Measurements from ENCODE around the gene BMPER. TPM values are rescaled to one million over a fixed set of nuclear protein-coding genes. Genes with fewer than 3 reads are reported as not detected.

The BMPER gene
- total RNA-seq, 6 experiments from 2014 or later: 9.4 to 13.5 (median 11.1) TPM

DNA sequence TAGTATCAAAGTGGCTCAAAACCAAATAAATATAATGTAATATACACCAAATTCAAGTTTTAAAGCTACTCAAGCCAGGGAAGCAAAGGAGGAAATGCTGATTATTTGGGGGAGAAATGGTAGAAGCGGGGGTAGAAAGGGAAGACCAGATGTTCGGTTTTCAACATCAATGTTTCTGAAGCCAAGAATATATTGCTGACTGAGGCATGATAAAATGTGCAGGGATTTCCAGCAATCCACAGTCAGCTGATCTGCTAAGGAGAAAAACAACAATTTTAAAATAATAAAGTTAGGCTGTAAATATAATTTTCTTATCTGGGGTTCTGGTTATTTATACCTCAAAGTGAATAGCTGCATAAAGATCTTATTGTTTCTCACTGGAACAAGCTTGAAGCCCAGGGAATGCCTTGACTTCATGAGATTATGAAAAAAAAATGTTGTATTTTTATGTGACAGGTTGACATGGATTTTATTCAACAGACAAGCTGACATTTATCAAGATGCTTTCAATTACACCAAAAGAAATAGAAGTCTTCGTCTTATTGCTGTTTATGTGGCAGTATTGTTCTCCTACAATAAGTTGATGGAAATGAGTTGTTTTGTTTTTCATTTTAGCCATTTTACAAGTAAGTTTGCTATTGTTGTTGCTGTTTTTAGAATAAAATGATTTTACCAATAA lies 28.6 kb upstream of the BMPER start:
- Mint-ChIP-seq H3K27ac (no peak overlapping the region), H3K4me3 (no peak overlapping the region), H3K36me3 (ENCODE audit: low read depth) (no peaks in the 10 kb centered on the region), H3K27me3 (ENCODE audit: insufficient read depth) (no peaks in the 10 kb centered on the region), H3K4me1 (ENCODE audit: low read depth) (peaks cover 59% of the 10 kb centered on the region), H3K9me3 (no peaks in the 10 kb centered on the region)
- TF ChIP-seq CTCF (IDR thresholded peaks at IDR 0.05): no peak
- no peak for DNase-seq

GRCh38 chr7:33880787-33881186 lies 24.6 kb upstream of the BMPER start:
- H3K36me3 Mint-ChIP-seq (ENCODE audit: low read depth): no peaks in the 10 kb centered on the region
- TF ChIP-seq CTCF (IDR thresholded peaks at IDR 0.05): no peak
- DNase-seq: peak; percentile 42
- no peak overlapping the region for H3K4me3 Mint-ChIP-seq
- peaks cover 5% of the 10 kb centered on the region; the same call in 1 of the 2 replicates for H3K27me3 Mint-ChIP-seq (ENCODE audit: insufficient read depth)
- no peak overlapping the region for H3K27ac Mint-ChIP-seq
- no peaks in the 10 kb centered on the region for H3K9me3 Mint-ChIP-seq
- H3K4me1 Mint-ChIP-seq (ENCODE audit: low read depth): peaks cover 38% of the 10 kb centered on the region

- H3K27me3 Mint-ChIP-seq (ENCODE audit: insufficient read depth): peaks cover 5% of the 10 kb centered on the region; the same call in 1 of the 2 replicates
- H3K27ac Mint-ChIP-seq: no peak overlapping the region
- no peaks in the 10 kb centered on the region for H3K9me3 Mint-ChIP-seq
- H3K4me3 Mint-ChIP-seq: no peak overlapping the region
- TF ChIP-seq CTCF (IDR thresholded peaks at IDR 0.05): no peak
- peaks cover 39% of the 10 kb centered on the region for H3K4me1 Mint-ChIP-seq (ENCODE audit: low read depth)
- H3K36me3 Mint-ChIP-seq (ENCODE audit: low read depth): no peaks in the 10 kb centered on the region
- DNase-seq: no peak
Observed at GRCh38 chr7:33881316-33881715, 24.0 kb upstream of the BMPER start.

DNA sequence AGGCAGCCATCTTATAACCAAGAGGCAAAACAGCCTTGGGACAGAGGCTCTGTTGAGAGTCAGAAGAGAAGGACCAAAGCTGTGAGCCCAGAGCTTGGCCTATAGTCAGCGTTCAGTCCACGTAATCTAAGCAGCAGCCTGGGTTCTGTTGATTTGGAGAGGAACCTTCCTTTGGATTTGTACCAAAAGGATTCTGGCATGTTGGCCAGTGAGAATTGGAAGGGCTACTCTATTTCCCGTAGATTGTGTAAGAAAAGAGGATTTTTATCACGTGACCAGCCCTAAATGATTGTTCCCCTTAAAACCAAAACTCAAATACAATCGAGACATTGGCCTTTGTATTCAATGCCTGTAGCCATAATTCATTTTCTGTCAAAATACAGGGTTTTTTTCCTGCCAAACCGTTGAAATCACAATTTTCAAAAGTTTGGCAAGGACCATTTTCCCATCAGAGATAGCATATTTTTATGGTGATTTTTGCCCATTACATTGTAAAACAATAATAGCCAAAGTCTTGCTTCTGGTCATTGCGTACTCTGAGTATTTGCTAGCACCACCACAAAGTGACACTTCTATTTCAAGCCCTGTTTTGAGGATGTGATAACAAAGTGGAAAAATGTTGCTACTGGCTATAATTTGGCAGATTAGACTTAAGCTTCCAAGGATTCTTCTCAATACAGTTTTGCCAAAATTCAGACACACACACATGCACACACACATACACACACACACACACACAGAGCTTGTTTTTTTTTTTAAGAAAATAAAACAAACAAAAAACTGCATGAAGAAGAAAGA lies 23.1 kb upstream of the BMPER start:
- H3K4me3 Mint-ChIP-seq: no peak overlapping the region
- no peaks in the 10 kb centered on the region for H3K36me3 Mint-ChIP-seq (ENCODE audit: low read depth)
- H3K27me3 Mint-ChIP-seq (ENCODE audit: insufficient read depth): peaks cover 5% of the 10 kb centered on the region; the same call in 1 of the 2 replicates
- H3K9me3 Mint-ChIP-seq: no peaks in the 10 kb centered on the region
- no peak overlapping the region for H3K27ac Mint-ChIP-seq
- TF ChIP-seq CTCF (IDR thresholded peaks at IDR 0.05): no peak
- H3K4me1 Mint-ChIP-seq (ENCODE audit: low read depth): peaks cover 33% of the 10 kb centered on the region
- DNase-seq: no peak

DNA sequence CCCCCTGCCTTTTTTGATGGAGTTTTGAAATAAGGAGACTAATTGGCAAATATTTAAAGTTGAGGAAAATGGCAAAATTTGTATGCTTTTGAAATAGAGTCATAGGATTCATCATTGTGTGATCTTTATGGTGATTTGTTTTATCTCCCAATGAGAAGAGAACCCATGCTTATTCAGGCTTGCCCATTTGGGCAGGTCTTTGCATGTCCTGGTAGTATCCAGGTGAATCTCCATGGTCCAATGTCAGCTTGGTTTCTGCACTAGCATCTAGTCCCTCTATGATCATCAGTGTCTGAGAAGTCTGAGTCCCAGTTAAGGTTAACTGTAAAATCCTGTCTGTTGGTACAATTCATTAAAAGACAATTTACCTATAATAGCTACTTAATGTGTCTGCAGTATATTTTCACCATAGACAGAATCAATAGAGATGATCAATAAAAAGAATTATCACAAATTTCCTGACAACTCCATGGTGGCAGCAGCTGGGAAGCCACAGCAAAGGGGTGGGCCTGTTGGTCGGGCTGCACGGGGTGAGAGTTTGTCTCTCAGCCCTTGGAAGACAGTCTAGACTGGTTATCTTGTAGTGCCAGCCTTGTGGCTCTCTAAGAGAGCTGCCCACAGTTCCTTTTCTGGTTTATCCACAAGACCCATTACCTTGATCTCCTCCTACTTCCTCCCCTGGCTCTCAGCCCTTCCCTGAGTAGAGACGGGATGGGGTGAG lies 22.2 kb upstream of the BMPER start:
- peaks cover 6% of the 10 kb centered on the region for H3K27me3 Mint-ChIP-seq (ENCODE audit: insufficient read depth)
- DNase-seq: no peak
- no peak for TF ChIP-seq CTCF (IDR thresholded peaks at IDR 0.05)
- no peaks in the 10 kb centered on the region for H3K36me3 Mint-ChIP-seq (ENCODE audit: low read depth)
- H3K4me1 Mint-ChIP-seq (ENCODE audit: low read depth): peaks cover 33% of the 10 kb centered on the region
- H3K4me3 Mint-ChIP-seq: no peak overlapping the region
- no peak overlapping the region for H3K27ac Mint-ChIP-seq
- no peaks in the 10 kb centered on the region for H3K9me3 Mint-ChIP-seq
